Spleen (tissue), 7 donors: ENCODE results near the gene FKBP7.

Experiments used
- POLR2A ChIP-seq, 3 donors: fragments of 450-650 bp; IDR thresholded peaks; one replicate each; pipeline ENCODE4 v1.5.1; 2017; ENCODE audit warnings: antibody characterized with exemption in 3 of 3, mild to moderate bottlenecking in 1 of 3
- POLR2AphosphoS5 ChIP-seq, 3 donors: sonication (generic); formaldehyde crosslinking; IDR thresholded peaks; one replicate each; pipeline ENCODE4 v1.5.1; 2017; ENCODE audit warnings: antibody characterized with exemption in 3 of 3
- TF ChIP-seq, protein P1 (sequence below), 11 experiments: fragments of 200-600 bp in 7 of 11; fragments of 450-650 bp in 4 of 11; sonication (generic) in 4 of 11; IDR thresholded peaks in 8 of 11; conservative IDR thresholded peaks in 3 of 11; 1 replicate in 7 of 11; 2 replicates in 4 of 11; pipeline versions ENCODE4 v1.4.0 to v1.8.0; 2016 to 2021; ENCODE audit warnings: antibody characterized with exemption in 11 of 11, inconsistent platforms in 4 of 11, mild to moderate bottlenecking in 1 of 11
- donor health status: DM: no; HTN: no; CAD: no; lungs with moderate emphysema.
- donor health status: DM: no; HTN: no; CAD: no.
- donor health status: DM: no; HTN: no; CAD: no.

DNA sequence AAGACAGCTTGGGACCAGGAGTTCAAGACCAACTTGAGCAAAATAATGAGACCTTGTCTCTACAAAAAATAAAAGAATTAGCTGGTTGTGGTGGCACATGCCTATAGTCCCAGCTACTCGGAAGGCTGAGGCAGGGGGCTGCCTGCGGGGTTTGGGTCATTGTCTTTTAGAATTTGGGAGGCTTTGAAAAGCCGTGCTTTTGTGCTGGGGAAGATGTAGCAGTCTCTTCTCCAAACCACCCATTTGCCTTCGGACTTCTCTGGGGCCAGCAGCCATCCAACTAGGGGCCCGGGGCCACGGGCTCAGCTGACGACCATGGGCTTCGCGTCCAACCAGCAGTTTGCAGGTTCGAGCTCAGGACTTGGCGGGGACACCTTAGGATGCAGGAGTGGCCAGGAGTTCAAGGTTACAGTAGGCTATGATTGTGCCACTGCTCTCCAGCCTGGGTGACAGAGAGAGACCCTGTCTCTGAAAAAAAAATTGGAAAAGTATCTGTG is 21.0 kb downstream of the FKBP7 start:
- TF ChIP-seq, protein P1, sequence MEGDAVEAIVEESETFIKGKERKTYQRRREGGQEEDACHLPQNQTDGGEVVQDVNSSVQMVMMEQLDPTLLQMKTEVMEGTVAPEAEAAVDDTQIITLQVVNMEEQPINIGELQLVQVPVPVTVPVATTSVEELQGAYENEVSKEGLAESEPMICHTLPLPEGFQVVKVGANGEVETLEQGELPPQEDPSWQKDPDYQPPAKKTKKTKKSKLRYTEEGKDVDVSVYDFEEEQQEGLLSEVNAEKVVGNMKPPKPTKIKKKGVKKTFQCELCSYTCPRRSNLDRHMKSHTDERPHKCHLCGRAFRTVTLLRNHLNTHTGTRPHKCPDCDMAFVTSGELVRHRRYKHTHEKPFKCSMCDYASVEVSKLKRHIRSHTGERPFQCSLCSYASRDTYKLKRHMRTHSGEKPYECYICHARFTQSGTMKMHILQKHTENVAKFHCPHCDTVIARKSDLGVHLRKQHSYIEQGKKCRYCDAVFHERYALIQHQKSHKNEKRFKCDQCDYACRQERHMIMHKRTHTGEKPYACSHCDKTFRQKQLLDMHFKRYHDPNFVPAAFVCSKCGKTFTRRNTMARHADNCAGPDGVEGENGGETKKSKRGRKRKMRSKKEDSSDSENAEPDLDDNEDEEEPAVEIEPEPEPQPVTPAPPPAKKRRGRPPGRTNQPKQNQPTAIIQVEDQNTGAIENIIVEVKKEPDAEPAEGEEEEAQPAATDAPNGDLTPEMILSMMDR (IDR thresholded peaks at IDR 0.05 in 8 of 11, conservative IDR thresholded peaks at IDR 0.05 in 3 of 11) = no peak
- no peak for TF ChIP-seq POLR2AphosphoS5 (IDR thresholded peaks at IDR 0.05)
- no peak for TF ChIP-seq POLR2A (IDR thresholded peaks at IDR 0.05)
